Caki2 (cell line): ENCODE data around the gene ASPRV1. TPM values are rescaled to one million over a fixed set of nuclear protein-coding genes. Genes with fewer than 3 reads are reported as not detected.
"Not testable (repeated sequence)": the region's sequence is repeated elsewhere in the genome, so short reads cannot be mapped to it uniquely, and the experiment has no call there.

Experiments used
- DNase-seq: peaks from one replicate; pipeline ENCODE4 v3.0.0-alpha.2; 2015; ENCODE audit warnings: low read depth
- in situ Hi-C: cut with HindIII; loops from 2 replicates; pipeline ENCODE4 v1.10.0; 2016; ENCODE audit warnings: low sequenced_read_pairs, low pct_unique_long_range_greater_than_20kb, mixed read lengths
- total RNA-seq: library from RNA; depleted of rRNA; stranded (reverse); fragments of >200 nt; shearing (Covaris generic); gene quantifications from 2 replicates; pipeline ENCODE4 v1.2.3, GENCODE V29; 2014; ENCODE audit warnings: low replicate concordance; rRNA removed

The ASPRV1 gene
- 0.12 and 0.81 TPM in 2 replicates for total RNA-seq

- DNase-seq: no peak
- in situ Hi-C loops: no loop called here
These were observed at the start of gene ASPRV1 for GRCh38 chr2:69961496-69961895. TSS of gene ASPRV1 (minus strand) at chr2:69961631. CDS start at chr2:69961436, 195 bp downstream.

DNA sequence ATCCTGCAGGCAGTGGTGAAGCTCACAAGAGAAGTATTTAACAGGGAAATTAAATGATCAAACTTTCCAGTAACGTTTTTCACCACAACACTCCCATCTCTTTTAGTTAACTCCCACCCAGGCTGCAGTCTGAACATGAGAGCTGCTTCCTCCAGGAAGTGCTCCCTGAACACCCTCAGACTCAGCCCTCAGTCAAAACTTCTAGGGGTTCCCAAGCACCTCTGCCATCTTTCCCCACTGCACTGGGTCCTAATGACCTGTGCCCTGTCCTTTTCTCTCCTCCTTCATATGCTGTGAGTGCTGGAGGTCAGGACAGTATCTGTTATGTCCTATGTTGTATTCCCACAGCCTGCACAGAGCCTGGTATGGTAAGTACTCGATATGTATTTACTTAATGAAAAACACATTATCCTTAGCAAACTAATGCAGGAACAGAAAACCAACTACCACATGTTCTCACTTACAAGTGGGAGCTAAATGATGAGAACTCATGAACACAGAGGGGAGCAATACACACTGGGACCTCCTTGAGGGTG, 49.2 kb upstream of the ASPRV1 start:
- DNase-seq: no peak
- in situ Hi-C loops: no loop called here

DNA sequence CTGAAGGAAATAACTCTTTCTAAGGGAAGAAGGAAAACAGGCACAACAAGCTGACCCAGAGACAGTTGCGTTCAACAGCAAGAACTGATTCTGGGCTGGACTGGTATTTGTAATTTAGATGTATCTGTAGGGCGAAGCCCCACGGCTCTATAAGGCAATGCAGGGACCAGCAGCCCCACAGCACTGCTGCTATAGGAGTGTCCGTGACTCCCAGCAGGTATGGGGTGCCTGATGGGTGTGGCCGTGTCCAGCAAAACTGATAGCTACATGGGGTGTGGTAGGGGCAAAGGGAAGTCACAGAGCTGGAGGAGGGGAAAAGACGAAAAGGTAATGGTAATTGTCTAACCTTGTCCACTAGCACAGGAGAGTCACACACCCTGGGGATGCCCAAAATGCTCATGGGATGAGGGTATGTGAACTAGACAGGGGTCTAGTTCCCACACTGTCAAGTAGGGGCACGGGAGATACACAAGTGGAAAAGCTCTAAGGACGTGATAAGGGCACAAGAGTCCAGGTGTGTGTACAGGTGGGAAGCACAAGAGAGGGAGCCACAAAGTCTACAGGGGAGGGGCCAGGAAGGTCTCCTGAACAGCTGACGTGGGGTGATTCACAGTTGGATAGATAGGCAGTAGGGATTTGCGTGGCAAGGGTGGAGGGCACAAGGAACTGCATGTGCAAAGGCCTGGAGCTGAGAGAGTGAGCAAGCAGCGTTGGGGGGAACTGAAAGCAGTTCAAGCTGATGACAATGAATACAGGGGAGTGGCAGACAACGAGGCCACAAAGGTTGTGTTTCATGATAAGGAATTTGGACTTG, 48.5 kb upstream of the ASPRV1 start:
- in situ Hi-C loops: no loop called here
- no peak for DNase-seq

- in situ Hi-C loops: no loop called here
- no peak for DNase-seq
These were observed 46.9 kb upstream of the ASPRV1 start for GRCh38 chr2:70008290-70008689.

DNA sequence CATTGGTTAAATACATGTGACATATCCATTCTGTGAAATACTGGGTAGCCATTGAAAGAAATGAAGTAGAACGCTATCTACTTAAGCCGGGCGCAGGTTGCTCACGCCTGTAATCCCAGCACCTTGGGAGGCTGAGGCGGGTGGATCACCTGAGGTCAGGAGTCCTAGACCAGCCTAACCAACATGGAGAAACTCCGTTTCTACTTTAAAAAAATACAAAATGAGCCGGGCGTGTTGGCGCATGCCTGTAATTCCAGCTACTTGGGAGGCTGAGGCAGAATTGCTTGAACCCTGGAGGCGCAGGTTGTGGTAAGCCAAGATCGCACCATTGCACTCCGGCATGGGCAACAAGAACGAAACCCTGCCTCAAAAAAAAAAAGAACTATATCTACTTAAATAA, 45.7 kb upstream of the ASPRV1 start:
- in situ Hi-C loops: no loop called here

GRCh38 chr2:70006447-70006784, 45.0 kb upstream of the ASPRV1 start:
- DNase-seq: no peak
- in situ Hi-C loops: no loop called here

More for the DNA sequence above, 45.7 kb upstream of the ASPRV1 start:
- DNase-seq: no peak

- in situ Hi-C loops: no loop called here
- no peak for DNase-seq
These were observed 44.5 kb upstream of the ASPRV1 start for GRCh38 chr2:70005752-70006446.

- no peak for DNase-seq
- in situ Hi-C loops: no loop called here
These were observed 43.8 kb upstream of the ASPRV1 start for GRCh38 chr2:70005216-70005615.

- no peak for DNase-seq
- in situ Hi-C loops: no loop called here
These were observed 41.8 kb upstream of the ASPRV1 start for GRCh38 chr2:70003093-70003830.

DNA sequence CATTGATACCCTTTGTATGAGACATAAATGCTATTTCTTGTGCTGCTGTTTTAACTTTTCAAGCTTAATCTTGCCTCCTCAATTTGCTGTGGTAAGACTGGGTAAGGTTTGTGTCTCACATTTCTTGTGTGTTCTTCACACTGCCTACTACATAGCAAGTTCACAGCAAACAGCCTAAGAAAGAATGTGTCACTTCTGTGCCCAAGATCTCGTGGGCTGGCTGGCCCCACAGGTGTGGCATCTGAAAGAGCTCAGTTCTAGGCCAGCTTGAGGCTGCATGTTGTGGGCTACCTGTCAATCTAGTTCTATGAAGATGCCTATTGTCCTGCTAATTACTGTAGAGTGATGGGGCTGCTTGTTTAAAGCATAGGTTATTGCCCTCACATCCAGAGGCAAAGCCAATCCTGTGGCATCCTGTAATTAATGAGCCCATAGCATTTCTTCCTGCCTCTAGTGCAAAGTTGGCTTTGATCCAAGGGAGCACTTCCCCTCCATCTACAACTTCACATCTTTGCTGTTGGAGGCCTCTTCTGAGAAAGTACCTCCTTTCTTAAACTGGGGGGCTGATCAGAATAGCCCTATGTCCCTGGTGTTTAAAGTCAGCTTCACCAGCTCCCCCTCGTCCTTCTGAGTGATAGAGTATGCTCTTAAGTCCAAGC, 40.9 kb upstream of the ASPRV1 start:
- in situ Hi-C loops: no loop called here
- no peak for DNase-seq

DNA sequence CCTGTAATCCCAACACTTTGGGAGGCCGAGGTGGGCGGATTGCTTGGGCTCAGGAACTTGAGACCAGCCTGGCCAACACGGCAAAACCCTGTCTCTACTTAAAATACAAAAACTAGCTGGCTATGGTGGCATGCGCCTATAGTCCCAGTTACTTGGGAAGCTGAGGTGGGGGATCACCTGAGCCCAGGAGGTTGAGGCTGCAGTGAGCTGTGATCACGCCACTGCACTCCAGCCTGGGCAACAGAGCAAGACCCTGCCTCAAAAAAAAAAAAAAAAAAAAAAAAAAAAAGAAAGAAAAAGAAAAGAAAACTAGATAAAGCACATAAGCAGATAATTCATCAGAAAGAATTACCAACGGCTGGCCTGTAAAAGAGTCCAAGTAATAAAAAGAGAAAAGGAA, 39.1 kb upstream of the ASPRV1 start:
- in situ Hi-C loops, DNase-seq: not testable (repeated sequence)

- no peak for DNase-seq
- in situ Hi-C loops: no loop called here
These were observed 37.3 kb upstream of the ASPRV1 start for GRCh38 chr2:69998761-69999160.

DNA sequence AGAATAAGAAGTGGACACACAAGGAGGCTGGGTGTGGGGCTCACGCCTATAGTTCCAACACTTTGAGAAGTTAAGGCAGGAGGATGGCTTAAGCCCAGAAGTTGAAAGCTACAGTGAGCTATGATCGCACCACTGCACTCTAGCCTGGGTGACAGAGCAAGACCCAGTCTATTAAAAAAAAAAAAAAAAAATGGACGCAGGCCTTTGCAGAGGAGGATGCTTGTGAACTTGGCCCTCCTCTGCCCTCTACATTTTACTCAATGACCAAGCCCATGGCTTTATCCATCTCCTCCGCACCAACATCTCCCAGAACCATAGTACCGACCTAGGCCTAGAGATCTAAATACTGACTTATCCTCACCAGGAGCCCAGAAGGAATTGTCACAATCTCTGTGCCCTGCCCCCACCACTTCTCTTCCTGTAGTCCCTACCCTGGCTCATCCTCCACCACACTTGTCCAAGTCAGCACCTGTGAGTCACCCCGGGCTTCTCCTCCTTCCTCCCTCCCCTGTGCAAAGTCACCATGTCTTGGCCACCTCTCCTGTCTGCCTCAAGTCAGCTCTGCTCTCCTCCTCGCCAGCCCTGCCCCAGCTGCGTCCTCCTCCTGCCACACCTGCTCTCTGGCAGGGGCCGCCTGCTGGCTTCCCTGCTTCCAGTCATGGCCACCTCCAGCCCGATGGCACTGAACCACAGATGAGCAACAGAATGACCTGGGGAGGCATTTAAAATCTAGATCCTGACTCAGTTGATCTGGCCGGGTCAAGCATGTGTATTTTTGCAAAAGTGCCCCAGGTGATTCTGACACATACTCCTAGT, 35.8 kb upstream of the ASPRV1 start:
- in situ Hi-C loops: no loop called here
- DNase-seq: peak; percentile 90

- DNase-seq: no peak
- in situ Hi-C loops: no loop called here
These were observed 34.1 kb upstream of the ASPRV1 start for GRCh38 chr2:69995511-69995910.

DNA sequence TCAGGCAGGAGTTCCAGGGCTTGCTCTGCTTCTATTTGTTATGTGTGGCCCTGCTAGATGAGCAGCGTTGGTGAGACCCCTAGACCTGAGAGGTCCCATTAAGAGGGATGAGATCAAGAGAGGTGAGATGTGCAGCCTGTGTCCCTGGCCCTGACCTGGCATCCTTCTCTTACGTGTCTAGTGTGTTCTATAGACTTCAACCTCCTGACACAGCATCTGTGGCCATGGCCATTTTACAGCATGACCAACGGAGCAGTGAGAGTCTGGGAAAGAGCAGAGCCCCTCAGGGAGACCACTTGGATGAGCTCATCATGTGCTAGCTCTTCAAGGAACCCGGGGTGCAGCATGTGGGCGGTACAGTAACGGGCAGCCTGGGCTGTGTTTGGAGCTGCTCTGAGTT, 32.7 kb upstream of the ASPRV1 start:
- no peak for DNase-seq
- in situ Hi-C loops: no loop called here

- no peak for DNase-seq
- in situ Hi-C loops: no loop called here
These were observed 32.3 kb upstream of the ASPRV1 start for GRCh38 chr2:69993708-69994107.

DNA sequence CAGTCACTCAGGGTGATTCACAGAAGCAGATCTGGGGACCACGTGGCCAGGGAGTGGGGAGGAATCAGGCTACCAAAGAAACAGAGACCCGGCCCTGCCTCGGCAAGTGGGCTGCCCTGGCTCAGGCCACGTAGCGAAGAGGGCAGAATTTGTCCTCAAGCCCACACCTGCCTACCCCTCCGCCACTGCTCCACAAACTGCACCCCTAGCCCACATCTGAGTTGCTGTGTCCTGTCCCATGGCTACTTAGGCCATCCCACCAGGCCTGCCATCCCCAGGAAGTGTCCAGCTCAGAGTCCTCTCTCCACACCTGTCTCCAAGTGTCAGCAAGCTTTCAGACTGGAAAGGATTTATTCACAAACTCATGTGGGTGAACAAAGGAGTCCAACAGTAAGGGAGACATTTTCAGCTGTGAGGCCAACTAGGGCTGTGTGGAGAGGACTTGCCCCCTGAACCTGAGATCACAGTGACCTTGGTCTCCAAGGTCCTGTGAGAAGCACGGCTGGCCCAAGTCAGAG, 31.7 kb upstream of the ASPRV1 start:
- in situ Hi-C loops: no loop called here

More for the DNA sequence above, 31.7 kb upstream of the ASPRV1 start:
- no peak for DNase-seq
